ENCODE results near the gene GOLGB1. TPM values are rescaled to one million over a fixed set of nuclear protein-coding genes. Genes with fewer than 3 reads are reported as not detected.

Gene GOLGB1
- total and polyA plus RNA-seq, 2 donors from 2014 or later, result 26.8 to 79.7 TPM

DNA sequence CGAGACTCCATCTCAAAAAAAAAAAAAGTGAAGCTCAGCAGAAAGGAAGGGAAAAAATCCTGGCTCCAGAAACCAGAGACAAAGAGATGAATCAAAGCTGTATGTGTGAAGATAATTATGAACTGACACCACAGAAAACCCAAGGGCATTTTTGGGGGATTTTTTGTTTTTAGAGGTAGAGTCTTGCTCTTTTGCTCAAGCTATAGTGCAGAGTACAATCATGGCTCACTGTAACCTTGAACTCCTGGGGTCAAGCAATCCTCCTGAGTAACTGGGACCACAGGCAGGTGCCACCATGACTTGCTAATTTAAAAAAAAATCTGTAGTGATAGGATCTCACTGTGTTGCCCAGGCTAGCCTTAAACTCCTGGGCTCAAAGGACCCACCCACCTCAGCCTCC is 111.6 kb downstream of the GOLGB1 start:
- FAIRE-seq, result no peak
- H3K4me3 ChIP-seq (ENCODE audit: low read length in 3 of 3), result no peak overlapping the region
- H3K4me1 ChIP-seq (ENCODE audit: control insufficient read depth in 2 of 3, insufficient read depth in 2 of 3, low read depth in 1 of 3, low read length in 3 of 3), result no peaks in the 10 kb centered on the region
- no peak overlapping the region for H3K9ac ChIP-seq (ENCODE audit: low read length in 3 of 3)
- TF ChIP-seq, protein P1, sequence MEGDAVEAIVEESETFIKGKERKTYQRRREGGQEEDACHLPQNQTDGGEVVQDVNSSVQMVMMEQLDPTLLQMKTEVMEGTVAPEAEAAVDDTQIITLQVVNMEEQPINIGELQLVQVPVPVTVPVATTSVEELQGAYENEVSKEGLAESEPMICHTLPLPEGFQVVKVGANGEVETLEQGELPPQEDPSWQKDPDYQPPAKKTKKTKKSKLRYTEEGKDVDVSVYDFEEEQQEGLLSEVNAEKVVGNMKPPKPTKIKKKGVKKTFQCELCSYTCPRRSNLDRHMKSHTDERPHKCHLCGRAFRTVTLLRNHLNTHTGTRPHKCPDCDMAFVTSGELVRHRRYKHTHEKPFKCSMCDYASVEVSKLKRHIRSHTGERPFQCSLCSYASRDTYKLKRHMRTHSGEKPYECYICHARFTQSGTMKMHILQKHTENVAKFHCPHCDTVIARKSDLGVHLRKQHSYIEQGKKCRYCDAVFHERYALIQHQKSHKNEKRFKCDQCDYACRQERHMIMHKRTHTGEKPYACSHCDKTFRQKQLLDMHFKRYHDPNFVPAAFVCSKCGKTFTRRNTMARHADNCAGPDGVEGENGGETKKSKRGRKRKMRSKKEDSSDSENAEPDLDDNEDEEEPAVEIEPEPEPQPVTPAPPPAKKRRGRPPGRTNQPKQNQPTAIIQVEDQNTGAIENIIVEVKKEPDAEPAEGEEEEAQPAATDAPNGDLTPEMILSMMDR (IDR thresholded peaks at IDR 0.05; ENCODE audit: borderline replicate concordance, extremely low read depth, insufficient read depth), result no peak
- no peaks in the 10 kb centered on the region for H3K9me3 ChIP-seq (ENCODE audit: control insufficient read depth in 2 of 3, insufficient read depth in 1 of 3, low read length in 3 of 3)
- no peaks in the 10 kb centered on the region for H3K36me3 ChIP-seq (ENCODE audit: control insufficient read depth in 2 of 3, insufficient read depth in 3 of 3, low read length in 3 of 3)
- no peak overlapping the region for H3K27ac ChIP-seq (ENCODE audit: low read depth in 2 of 2, low read length in 2 of 2)
- no peak for DNase-seq
- H3K27me3 ChIP-seq (ENCODE audit: control insufficient read depth, insufficient read depth, low read length), result no peaks in the 10 kb centered on the region
- intact Hi-C loops (cut with DNase I), result no loop called here

DNA sequence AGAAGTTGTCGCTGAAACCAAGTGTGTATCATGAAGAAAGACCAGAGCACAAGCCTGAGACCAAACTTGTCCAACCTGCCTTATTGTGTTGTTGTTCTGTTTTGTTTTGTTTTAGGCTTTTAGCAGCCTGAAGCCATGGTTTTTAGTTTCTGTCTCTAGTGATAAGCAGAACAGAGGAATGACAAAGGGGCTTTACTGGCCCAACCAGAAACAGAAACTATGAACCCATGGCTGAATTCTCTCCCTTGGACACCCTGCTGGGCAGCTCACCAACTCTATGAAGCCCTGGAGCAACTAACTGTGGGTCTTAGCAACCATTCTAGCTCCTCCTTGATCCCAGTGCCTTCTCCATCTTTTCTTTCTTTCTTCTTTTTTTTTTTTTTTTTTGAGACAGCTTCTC is 119.2 kb downstream of the GOLGB1 start:
- intact Hi-C loops (cut with DNase I), result no loop called here
- Histone ChIP-seq H3K27me3 (ENCODE audit: control insufficient read depth, insufficient read depth, low read length) (no peaks in the 10 kb centered on the region), H3K9me3 (ENCODE audit: control insufficient read depth in 2 of 3, insufficient read depth in 1 of 3, low read length in 3 of 3) (no peaks in the 10 kb centered on the region), H3K9ac (ENCODE audit: low read length in 3 of 3) (no peak overlapping the region), H3K36me3 (ENCODE audit: control insufficient read depth in 2 of 3, insufficient read depth in 3 of 3, low read length in 3 of 3) (peaks cover 0 to 2% (median 0%) of the 10 kb centered on the region in 3 donors), H3K4me3 (ENCODE audit: low read length in 3 of 3) (no peak overlapping the region), H3K4me1 (ENCODE audit: control insufficient read depth in 2 of 3, insufficient read depth in 2 of 3, low read depth in 1 of 3, low read length in 3 of 3) (no peaks in the 10 kb centered on the region), H3K27ac (ENCODE audit: low read depth in 2 of 2, low read length in 2 of 2) (no peak overlapping the region)
- FAIRE-seq (no peak), DNase-seq (no peak)
- TF ChIP-seq, protein P1 (IDR thresholded peaks at IDR 0.05; ENCODE audit: borderline replicate concordance, extremely low read depth, insufficient read depth), result no peak

DNA sequence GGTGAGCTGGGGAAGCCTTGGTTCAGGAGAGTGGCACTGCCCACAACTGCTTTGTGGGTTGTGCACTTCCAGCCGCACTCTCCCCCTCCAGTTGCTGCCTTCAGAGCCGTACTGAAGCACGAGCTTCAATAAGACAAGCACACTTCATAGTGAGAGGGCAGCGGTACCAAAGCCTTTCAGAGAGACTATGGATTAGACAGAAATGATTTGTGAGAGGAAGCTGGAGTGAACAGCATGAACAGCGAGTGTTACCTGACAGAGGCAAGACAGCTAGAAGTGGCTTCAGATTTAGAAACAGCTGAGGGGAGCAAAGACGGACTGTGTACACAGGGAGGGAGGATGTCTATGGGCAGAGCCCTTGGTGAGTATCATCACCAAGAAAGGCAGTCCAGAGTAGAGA is 119.9 kb downstream of the GOLGB1 start:
- intact Hi-C loops (cut with DNase I), result no loop called here
- TF ChIP-seq, protein P1 (IDR thresholded peaks at IDR 0.05; ENCODE audit: borderline replicate concordance, extremely low read depth, insufficient read depth), result no peak
- no peak overlapping the region for H3K27ac ChIP-seq (ENCODE audit: low read depth in 2 of 2, low read length in 2 of 2)
- no peak overlapping the region for H3K4me3 ChIP-seq (ENCODE audit: low read length in 3 of 3)
- no peaks in the 10 kb centered on the region for H3K4me1 ChIP-seq (ENCODE audit: control insufficient read depth in 2 of 3, insufficient read depth in 2 of 3, low read depth in 1 of 3, low read length in 3 of 3)
- no peak for FAIRE-seq
- H3K9me3 ChIP-seq (ENCODE audit: control insufficient read depth in 2 of 3, insufficient read depth in 1 of 3, low read length in 3 of 3), result no peaks in the 10 kb centered on the region
- peaks cover 0 to 2% (median 0%) of the 10 kb centered on the region in 3 donors for H3K36me3 ChIP-seq (ENCODE audit: control insufficient read depth in 2 of 3, insufficient read depth in 3 of 3, low read length in 3 of 3)
- no peaks in the 10 kb centered on the region for H3K27me3 ChIP-seq (ENCODE audit: control insufficient read depth, insufficient read depth, low read length)
- no peak overlapping the region for H3K9ac ChIP-seq (ENCODE audit: low read length in 3 of 3)
- DNase-seq, result no peak

DNA sequence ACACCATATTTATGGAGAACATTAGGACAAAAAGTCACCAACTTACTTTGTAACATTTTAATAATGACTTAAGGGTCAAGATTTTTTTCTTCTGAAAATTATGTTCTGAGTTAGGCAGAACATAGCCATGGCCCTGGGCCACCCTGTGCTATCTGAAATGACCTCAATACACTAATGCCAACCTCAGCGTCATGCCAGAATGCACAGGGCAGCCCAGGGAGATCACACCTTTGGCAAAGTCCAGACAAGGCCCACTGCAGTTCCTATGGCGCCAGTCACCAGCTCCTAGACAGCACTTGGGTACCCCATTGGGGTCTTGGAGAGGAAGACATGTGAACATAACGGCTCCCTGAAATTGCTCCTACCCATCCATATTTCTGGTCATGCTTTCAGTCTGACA is 121.9 kb downstream of the GOLGB1 start:
- DNase-seq (no peak), FAIRE-seq (no peak)
- H3K36me3 ChIP-seq (ENCODE audit: control insufficient read depth in 2 of 3, insufficient read depth in 3 of 3, low read length in 3 of 3), result peaks cover 0 to 2% (median 0%) of the 10 kb centered on the region in 3 donors
- no peaks in the 10 kb centered on the region for H3K4me1 ChIP-seq (ENCODE audit: control insufficient read depth in 2 of 3, insufficient read depth in 2 of 3, low read depth in 1 of 3, low read length in 3 of 3)
- intact Hi-C loops (cut with DNase I), result no loop called here
- H3K27ac ChIP-seq (ENCODE audit: low read depth in 2 of 2, low read length in 2 of 2), result no peak overlapping the region
- no peaks in the 10 kb centered on the region for H3K9me3 ChIP-seq (ENCODE audit: control insufficient read depth in 2 of 3, insufficient read depth in 1 of 3, low read length in 3 of 3)
- TF ChIP-seq, protein P1 (IDR thresholded peaks at IDR 0.05; ENCODE audit: borderline replicate concordance, extremely low read depth, insufficient read depth), result no peak
- H3K9ac ChIP-seq (ENCODE audit: low read length in 3 of 3), result no peak overlapping the region
- no peaks in the 10 kb centered on the region for H3K27me3 ChIP-seq (ENCODE audit: control insufficient read depth, insufficient read depth, low read length)
- no peak overlapping the region for H3K4me3 ChIP-seq (ENCODE audit: low read length in 3 of 3)

Data from kidney (tissue), 14 donors.